NCI-H345 (cell line): ENCODE results near the gene SPAG6.
"Not testable (repeated sequence)": the region's sequence is repeated elsewhere in the genome, so short reads cannot be mapped to it uniquely, and the experiment has no call there.

ENCODE experiments used
- DNase-seq: peaks from one replicate; lab custom pipeline; 2025; lab: John Stamatoyannopoulos, UW

SPAG6 gene

DNA sequence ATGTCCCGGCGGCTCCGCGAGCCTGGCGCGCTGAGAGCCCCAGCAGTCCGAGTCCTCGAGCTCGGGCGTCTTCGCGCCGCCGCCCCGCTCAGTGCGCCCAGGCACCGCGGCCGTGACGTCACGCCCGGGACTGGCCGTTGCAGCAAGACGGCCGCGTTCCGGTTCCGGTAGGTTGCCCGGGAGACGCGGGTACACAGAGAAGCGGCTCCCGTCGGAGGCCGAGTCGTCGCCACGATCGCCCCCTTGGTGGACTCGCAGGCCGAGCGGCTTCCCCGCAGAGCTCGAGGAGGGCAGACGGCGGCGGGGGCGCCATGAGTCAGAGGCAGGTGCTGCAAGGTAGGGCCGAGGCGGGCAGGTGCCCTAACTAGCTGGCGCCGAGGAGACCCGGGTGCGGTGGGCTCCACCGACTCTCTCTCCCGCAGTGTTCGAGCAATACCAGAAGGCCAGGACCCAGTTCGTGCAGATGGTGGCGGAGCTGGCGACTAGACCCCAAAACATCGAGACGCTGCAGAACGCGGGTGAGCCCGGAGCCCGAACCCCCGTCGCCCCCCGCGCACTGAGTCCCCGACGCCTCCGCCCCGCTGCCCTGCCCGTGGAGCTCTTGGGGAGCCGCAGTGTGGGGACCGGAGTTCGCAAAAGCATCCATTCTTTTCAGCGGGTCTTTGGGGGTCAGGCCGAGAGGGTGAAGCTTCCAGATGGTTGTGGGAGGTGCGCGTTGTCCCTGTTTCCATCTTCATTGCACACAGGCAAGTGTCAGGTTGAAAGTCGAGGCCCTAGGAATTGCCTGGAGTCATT lies at the start of gene SPAG6:
TSS of gene SPAG6 (plus strand) at position 196 of the 795 bp plus-strand sequence. CDS start at position 312, 116 bp downstream.
- DNase-seq, result peak; percentile 90

DNA sequence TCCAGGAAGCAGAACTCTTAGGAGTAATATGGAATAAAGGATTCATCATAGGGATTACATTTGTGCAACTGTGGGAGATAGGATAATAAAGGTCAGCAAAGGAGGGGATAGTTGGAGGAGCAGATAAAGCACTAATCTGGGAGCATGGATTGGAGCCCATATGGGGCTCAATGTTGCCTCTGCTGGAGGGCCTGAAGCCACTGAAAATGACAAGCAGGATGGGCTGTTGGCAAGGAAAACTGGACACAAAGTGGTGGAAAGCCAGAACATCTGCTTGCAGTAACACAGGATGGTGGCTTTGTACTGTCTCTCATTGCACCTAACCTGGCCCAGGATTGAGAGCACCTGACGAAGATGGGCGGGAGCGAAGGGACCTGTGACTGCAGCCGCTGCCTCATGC lies 44.1 kb upstream of the SPAG6 start:
- DNase-seq, result no peak

DNA sequence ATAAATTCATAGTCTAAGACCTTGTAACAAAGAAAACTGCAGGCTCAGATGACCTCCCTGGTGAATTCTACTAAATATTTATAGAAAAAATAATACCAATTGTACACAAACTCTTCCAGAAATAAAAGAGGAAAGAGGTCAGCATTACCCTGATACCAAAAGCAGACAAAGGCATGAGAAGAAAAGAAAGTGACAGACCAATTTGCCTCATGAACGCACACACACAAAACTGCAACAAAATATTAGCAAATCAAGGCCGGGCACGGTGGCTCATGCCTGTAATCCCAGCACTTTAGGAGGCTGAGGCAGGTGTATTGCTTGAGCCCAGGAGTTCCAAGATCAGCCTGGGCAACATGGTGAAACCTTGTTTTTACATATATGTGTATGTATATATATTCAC lies 41.8 kb upstream of the SPAG6 start:
- no peak for DNase-seq

DNA sequence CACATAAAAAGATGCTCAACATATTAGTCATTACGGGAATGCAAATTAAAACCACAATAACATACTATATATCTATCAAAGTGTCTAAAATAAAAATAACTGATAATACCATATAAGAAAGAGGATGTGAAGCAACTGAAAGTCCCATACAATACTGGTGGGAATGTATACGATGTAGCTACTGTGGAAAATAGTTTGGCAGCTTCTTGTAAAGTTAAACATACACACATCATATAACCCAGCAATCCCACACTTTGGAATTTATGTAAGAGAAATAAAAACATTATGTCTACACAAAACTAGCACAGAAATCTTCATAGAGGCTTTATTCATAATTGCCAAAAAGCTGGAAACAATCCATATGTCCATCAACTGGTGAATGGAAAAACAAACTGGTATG lies 39.6 kb upstream of the SPAG6 start:
- no peak for DNase-seq

DNA sequence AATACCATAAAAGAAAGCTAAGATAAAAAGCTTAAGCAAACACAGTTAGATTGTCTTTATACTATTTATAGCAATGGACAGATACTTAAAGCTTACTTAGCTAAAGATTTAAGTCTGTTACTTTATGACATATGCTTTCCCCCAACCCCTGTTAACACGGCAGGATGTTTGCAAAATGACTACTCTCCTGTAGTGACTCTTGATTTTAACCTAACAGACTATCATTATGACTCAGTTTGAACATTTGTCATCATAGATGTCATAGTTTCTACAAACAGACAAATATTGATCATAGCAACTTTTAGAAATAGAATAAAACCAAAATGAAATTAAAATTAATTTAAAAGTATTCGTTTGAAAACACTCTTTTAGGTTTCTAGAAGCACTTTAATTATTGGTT lies 36.9 kb upstream of the SPAG6 start:
- no peak for DNase-seq

DNA sequence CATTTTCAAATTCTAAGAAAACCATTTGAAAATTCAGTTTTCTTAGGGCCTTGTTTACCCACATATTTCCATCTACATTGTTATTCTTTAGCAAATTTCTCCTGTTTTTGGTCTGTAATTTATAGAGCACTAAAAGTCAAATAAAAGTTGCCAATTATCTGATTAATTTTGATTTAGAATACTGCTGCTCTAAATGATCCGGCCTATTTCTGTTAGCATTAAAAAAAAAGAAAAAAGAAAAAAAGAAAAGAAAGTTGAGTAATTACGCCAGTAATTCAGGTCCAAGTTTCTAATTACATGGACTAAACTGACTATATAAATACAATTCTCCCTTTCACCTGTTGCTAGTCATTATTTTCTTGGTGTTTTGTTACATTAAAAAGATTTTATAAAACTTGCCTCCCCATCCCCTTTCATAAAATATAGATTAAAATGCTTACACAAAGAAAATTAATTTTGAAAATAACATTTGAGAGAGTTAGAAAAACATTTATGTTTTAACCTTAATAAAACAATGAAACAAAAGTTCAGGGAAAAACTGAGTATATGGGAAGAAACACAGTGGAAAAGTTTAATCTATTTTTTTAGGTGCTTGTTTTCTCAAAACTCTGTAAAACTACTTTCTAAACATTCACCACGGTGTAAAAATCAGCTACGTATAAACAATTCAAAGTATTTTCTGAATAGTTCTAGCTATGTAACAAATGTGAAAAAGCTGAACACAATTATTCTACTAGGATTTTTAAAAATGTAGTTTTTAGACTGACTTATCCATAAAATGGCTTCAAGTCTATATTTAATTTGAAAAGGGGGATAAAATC lies 35.9 kb upstream of the SPAG6 start:
- no peak for DNase-seq

DNA sequence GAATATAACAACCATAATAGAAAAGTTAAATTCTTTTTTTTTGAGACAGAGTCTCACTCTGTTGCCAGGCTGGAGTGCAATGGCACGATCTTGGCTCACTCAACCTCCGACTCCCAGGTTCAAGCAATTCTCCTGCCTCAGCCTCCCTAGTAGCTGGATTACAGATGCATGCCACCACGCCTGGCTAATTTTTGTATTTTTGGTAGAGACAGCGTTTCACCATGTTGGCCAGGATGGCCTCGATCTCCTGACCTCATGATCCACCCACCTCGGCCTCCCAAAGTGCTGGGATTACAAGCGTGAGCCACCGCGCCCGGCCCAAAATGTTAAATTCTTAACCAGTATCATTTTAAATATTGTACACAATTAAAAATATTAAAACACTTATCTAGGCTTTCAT lies 35.3 kb upstream of the SPAG6 start:
- not testable (repeated sequence) for DNase-seq

DNA sequence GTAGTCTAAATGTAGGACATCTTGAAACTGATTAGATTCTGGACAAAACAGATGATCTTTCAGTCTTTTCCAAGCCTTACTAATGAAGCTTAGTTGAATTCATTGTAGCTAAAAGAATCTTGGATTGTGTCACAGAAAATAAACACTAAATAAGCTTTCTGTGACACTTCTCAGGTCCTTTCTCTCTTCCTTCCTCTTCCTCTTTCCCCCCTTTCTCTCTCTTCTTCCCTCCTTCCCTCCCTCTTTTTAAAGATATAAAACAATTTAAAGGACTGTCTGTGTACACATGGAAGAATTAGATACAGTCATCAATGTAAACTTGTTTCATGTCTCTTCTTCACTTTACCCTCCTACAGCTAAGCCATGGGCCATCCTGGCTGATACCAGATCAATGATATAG lies 34.4 kb upstream of the SPAG6 start:
- DNase-seq, result no peak

DNA sequence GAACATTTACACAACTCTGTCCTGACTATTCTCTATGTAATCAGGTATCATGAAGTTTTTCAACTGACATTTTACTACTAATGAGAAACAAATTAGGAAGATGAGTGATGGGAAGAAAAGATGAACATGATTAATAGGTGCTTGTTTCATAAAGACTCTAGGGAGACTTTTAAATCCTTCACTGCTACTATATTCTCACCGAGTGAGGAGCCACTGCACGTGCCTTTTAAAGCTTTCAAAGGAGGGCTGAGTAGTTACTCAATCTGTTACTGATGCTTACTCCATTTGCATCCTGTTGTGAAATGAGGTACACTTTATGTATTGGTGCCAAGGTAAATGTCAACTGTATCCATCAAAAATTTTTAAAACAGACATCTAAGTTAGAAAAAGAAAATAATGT lies 30.4 kb upstream of the SPAG6 start:
- no peak for DNase-seq

DNA sequence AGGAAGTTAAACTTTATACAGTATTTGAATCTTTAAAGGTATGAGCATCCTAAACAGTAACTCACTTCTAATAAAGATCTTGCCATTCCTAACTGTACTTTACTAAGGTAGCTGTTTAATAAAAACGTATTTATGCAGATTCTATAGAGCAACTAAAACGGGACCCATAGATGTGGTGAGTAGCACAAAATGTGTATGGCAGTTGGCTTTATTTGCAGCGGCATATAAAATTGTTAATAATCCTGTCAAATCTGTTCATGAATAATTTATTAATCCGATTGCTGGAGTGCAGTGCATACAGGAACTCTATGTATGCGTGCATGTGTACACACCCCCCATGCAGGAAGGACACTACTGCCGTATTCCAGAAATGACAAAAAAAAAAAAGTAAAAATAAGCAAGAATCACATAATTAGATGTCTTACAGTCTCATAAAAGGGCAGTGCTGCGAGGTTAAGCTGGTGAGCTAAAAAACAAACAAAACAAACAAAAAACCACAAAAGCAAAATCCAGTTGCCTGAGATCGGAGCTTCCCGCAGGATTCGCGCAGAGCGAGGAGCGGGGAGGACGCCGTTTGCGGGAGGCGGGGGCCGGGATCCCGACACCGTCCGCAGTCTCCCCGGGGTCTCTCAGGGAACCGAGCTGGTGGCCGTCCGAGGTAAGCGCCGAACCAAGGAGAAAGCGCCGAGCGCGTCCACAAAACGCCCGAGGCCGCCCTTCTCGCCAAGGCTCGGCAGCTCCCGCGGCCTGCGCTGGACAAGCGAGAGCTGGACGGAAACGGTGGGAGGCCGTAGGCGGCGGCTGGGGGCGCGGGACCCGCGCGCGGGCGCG lies 29.6 kb upstream of the SPAG6 start:
- peak; percentile 51 for DNase-seq

DNA sequence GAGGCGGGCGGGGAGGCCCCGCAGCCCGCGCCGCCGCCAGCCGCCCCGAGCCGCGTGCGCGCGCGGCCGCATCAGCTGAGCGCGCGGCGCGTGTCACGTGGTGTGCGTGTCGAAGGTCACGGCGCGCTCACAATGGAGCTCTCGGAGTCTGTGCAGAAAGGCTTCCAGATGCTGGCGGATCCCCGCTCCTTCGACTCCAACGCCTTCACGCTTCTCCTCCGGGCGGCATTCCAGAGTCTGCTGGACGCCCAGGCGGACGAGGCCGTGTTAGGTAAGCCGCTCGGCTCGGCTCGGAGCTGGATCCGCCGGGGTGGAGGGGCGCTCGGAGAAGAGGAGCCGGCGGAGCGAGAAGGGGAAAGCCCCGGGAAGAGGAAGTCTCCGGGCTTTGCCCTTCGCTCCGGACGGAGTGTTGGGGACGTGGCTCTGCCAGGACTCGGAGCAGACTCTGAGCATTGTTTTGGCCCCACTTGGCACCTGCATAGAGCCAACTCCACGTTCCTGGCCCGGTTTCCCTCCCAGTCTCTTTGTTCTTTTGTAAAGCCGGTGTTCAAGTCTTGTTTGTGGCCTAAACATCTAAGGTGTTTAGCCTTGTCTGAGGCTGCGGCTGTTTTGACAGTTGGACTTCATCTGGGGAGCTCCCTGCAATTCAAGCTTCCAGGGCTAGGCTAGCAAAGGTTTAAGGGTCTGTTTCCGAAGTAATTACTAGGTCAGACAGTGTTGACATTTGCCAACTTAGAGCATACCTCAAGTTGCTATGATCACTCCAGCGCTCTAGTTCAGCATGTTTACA lies 28.8 kb upstream of the SPAG6 start, which contains the start of gene COMMD3:
TSS of gene COMMD3 (plus strand) at position 103 of the 790 bp plus-strand sequence. CDS start at position 133, 30 bp downstream.
- peak; percentile 87 for DNase-seq

DNA sequence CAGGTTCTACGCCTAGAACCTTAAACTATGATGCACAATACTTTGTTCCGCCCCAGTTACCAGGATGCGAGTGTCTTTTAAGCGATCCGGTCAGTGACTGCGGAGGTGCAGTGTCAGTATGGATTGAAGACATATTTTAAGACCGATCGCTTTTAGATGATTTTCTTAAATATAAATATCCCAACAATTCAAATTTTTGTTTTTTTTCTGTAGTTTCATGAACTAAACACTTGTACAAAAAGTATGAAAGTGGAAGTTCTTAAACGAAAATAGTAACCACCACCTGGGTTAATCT lies 28.3 kb upstream of the SPAG6 start:
- no peak for DNase-seq

DNA sequence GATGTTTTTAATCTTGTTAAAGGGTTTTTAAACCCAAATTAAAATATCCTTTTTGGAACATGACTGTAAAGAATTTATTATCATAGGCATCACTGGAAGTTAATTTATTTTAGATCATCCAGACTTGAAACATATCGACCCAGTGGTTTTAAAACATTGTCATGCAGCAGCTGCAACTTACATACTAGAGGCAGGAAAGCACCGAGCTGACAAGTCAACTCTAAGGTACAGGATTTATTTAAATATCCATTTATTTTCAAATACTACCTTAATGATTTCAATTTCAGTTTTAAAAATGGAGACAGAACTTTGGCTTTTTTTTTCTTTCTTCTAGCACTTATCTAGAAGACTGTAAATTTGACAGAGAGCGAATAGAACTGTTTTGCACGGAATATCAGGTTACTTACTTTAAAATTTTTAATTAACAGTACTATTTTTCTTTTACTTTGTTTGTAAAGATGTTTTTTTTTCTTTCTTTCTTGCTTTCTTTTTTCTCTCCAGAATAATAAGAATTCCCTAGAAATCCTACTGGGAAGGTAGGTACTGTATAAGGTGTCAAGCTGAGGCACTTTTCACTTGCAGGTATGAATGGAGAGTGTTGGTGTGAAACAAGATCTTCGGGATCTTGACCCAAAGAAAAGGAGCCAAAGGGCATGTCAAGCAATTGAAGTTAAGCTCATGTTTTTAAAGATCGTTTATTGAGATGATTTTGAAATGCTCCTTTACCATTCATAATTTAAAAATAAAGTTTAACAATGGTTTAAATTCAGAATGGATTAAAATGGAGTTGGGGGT lies 27.3 kb upstream of the SPAG6 start:
- DNase-seq, result no peak

DNA sequence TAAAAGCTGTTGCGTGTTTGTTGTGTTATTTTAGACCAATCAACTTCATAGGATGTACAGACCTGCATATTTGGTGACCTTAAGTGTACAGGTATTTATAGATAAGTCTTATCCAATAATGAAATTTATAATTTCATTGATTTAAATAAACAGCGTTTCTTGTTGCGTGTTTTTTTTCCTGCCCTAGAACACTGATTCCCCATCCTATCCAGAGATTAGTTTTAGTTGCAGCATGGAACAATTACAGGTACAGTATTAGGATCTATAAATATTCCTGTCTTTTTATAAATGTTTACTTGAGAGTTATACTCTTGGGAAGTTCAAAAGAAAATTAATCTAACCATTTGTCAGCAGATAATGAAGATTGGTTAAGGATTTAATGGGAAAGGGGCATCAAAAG lies 26.5 kb upstream of the SPAG6 start:
- DNase-seq, result no peak

DNA sequence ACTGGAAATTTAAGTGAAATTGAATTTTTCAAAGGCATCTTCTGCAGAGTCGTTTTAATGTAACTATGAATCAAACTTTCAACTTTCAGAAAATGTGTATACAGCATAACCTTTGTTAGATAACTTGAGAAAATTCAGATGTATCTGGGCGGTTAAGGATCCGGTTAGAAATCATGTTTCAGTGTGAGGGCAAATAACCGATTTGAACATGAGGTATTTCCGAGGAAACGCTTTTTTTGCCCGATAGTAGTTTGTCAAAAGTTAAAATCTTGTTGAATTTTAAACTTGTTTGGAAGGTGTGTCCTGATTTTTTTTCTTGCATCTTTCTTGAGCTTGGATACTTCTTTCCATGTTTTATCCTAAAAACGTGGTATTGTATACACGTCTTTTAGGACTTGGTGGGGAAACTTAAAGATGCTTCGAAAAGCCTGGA lies 25.7 kb upstream of the SPAG6 start:
- no peak for DNase-seq

DNA sequence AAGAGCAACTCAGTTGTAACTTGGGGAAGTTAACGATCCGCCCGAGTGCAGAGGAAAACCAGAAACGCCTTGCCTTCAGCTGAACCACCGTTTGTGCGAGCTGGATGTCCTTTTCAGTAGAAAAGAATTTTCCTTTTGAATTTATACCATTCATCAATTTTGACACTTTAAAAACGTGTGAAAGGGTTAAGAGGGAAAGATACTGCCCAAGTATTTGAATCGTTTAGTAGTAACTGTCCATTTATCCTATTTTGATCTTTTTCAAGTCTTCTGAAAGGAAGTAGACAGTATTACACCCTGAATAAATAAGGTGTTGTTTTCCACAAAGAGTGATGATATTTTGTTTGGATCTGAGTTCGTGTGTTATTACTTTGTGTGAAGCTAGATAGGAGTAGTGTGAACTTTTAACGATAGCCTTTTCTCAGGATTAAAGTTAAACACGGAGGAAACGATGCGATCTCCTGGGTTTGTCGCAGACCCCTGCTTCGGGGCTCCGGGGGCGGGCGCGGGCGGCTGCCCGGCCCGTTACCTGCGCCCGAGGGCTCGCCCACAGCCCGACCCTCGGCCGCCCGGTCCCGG lies 25.2 kb upstream of the SPAG6 start:
- DNase-seq, result no peak

DNA sequence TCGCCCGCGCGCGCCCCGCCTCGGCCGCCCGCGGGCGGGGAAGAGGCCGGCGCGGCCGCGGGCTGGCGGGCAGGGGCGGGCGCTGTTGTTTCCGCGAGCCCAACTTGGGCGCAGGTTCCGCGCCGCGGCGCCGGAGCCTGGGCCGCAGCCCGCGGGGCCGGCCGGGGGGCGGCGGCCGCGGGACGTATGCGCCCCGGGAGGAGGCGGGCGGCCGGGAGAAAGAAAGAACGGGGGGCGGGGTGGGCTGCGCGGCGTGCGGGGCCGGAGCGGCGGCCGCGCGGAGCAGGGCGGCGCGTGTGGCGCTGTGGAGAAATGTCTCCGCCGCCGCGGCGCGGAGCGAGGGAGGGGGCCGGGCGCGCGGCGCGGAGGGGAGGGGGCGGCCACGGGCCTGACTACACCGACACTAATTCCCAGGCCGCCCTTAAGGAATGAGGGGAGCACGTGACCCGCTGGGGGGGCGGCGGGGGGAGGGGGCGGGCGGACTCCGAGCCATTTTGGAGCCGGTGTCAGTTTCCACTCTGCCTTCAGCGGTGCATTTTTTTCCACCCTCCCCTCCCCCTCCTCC lies 24.6 kb upstream of the SPAG6 start, which contains the start of gene BMI1:
TSS of gene BMI1 (plus strand) at position 509 of the 565 bp plus-strand sequence. CDS start 5,351 bp downstream, outside the sequence.
- peak; percentile 73 for DNase-seq

DNA sequence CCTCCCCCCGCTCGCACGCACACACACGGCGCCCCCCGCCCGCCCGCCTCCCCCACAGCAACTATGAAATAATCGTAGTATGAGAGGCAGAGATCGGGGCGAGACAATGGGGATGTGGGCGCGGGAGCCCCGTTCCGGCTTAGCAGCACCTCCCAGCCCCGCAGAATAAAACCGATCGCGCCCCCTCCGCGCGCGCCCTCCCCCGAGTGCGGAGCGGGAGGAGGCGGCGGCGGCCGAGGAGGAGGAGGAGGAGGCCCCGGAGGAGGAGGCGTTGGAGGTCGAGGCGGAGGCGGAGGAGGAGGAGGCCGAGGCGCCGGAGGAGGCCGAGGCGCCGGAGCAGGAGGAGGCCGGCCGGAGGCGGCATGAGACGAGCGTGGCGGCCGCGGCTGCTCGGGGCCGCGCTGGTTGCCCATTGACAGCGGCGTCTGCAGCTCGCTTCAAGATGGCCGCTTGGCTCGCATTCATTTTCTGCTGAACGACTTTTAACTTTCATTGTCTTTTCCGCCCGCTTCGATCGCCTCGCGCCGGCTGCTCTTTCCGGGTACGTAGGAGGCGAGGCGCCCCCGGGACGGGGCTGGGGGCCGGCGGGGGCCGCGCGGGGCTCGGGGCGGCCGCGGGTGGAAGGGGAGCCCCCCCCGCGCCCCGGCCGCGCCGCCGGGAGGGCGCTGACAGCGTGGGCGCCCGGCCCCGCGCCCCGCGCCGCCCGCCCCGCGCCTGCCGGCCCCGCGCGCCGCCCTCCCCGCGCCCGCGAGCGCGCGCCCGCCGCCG lies 24.0 kb upstream of the SPAG6 start:
- DNase-seq, result peak; percentile 29
